GM12878 (cell line): Measurements from ENCODE around the gene MACROD2. TPM values are rescaled to one million over a fixed set of nuclear protein-coding genes. Genes with fewer than 3 reads are reported as not detected.

ENCODE experiments used
- ATAC-seq: fragments of 200-7000 bp; cut with Tn5 transposase; 3 replicates; pipeline ENCODE4 v1.9.1; 2020; ENCODE audit warnings: mild to moderate bottlenecking, moderate library complexity
- BruUV-seq: library from RNA; stranded (reverse); fragments of 400-500 nt; replicated peaks from 2 replicates; lab custom pipeline; 2021; lab: Mats Ljungman, UMichigan
- CTCF ChIA-PET: fragments of 300-600 bp; sonication (Branson Sonifier 250); formaldehyde crosslinking; extraction: SDS; loops from one replicate; lab custom pipeline; 2021; ENCODE audit warnings: inconsistent platforms; lab: Yijun Ruan, JAX
- POLR2A ChIA-PET: fragments of 350-600 bp; formaldehyde crosslinking; extraction: SDS; loops from one replicate; lab custom pipeline; 2021; ENCODE audit warnings: inconsistent platforms; lab: Charles Lee
- RAD21 ChIA-PET: fragments of 300-600 bp; sonication (Branson Sonifier 250); formaldehyde crosslinking; loops from one replicate; lab custom pipeline; 2023; ENCODE audit warnings: antibody characterized with exemption; ENCODE audit not compliant: unreplicated experiment; lab: Charles Lee
- SMC1A ChIA-PET: fragments of 300-600 bp; sonication (Branson Sonifier 250); formaldehyde crosslinking; loops from one replicate; lab custom pipeline; 2023; ENCODE audit not compliant: unreplicated experiment, uncharacterized antibody; lab: Charles Lee
- DNase-seq: peaks from one replicate; pipeline ENCODE4 v3.0.0-alpha.2; 2011; ENCODE audit warnings: low read depth, low spot score
- FAIRE-seq: peaks from 3 replicates; lab custom pipeline; 2011; peaks lifted over from hg19 to GRCh38; lab: Jason Lieb, UNC
- H2AFZ ChIP-seq: 2 replicates; pipeline ENCODE4 v1.6.0; 2011; ENCODE audit warnings: low read depth, low read length, control low read depth; ENCODE audit not compliant: control insufficient read depth
- H3K27ac ChIP-seq: 2 replicates; pipeline ENCODE4 v1.5.1; 2011; ENCODE audit warnings: control low read depth; ENCODE audit not compliant: control insufficient read depth, insufficient read depth
- H3K27me3 ChIP-seq, 2 experiments: replicated peaks in 1 of 2; 2 replicates each; pipeline versions ENCODE4 v1.6.0 to v1.6.1; 2011; ENCODE audit warnings: low read length in 1 of 2; ENCODE audit not compliant: control insufficient read depth in 2 of 2, insufficient read depth in 2 of 2
- H3K36me3 ChIP-seq, 2 experiments: 2 replicates each; pipeline ENCODE4 v1.5.1; 2011; ENCODE audit warnings: low read length in 1 of 2; ENCODE audit not compliant: control insufficient read depth in 2 of 2, insufficient read depth in 2 of 2
- H3K4me1 ChIP-seq: 2 replicates; pipeline ENCODE4 v1.6.1; 2011; ENCODE audit warnings: mild to moderate bottlenecking, low read length, moderate library complexity, mixed read lengths; ENCODE audit not compliant: control insufficient read depth, insufficient read depth
- H3K4me2 ChIP-seq: 2 replicates; pipeline ENCODE4 v1.6.0; 2011; ENCODE audit warnings: control low read depth; ENCODE audit not compliant: control insufficient read depth, insufficient read depth
- H3K4me3 ChIP-seq: fragments of 200-600 bp; sonication (generic); 2 replicates; pipeline ENCODE4 v1.5.1; 2016
- H3K79me2 ChIP-seq: 2 replicates; pipeline ENCODE4 v1.6.0; 2011; ENCODE audit warnings: low read length; ENCODE audit not compliant: control insufficient read depth, insufficient read depth
- H3K9ac ChIP-seq: 2 replicates; pipeline ENCODE4 v1.8.0; 2011; ENCODE audit warnings: low read length, control low read depth, mixed read lengths; ENCODE audit not compliant: control insufficient read depth, insufficient read depth
- H3K9me3 ChIP-seq: replicated peaks from 3 replicates; pipeline ENCODE4 v1.5.1; 2011; ENCODE audit warnings: mild to moderate bottlenecking, low read length; ENCODE audit not compliant: control insufficient read depth, insufficient read depth
- H4K20me1 ChIP-seq: 2 replicates; pipeline ENCODE4 v1.6.0; 2011; ENCODE audit not compliant: control insufficient read depth, insufficient read depth
- ATF2 ChIP-seq: IDR thresholded peaks from 2 replicates; pipeline ENCODE4 v1.6.1; 2012; ENCODE audit warnings: low read length, inconsistent platforms
- BACH1 ChIP-seq: fragments of 450-650 bp; IDR thresholded peaks from 2 replicates; pipeline ENCODE4 v1.6.1; 2017; ENCODE audit warnings: mild to moderate bottlenecking, borderline replicate concordance
- CREM ChIP-seq: IDR thresholded peaks from 2 replicates; pipeline ENCODE4 v1.6.1; 2014; ENCODE audit warnings: antibody characterized with exemption, low read depth
- ELK1 ChIP-seq: IDR thresholded peaks from 2 replicates; pipeline ENCODE4 v1.6.1; 2012; ENCODE audit warnings: low read depth, low read length, improper control_type of control experiment
- EP300 ChIP-seq, 2 experiments: fragments of 150-350 bp in 1 of 2; IDR thresholded peaks; 2 replicates each; pipeline ENCODE4 v1.6.1; 2011 to 2012; ENCODE audit warnings: low read depth in 2 of 2, low read length in 2 of 2, borderline replicate concordance in 1 of 2, improper control_type of control experiment in 1 of 2, inconsistent platforms in 1 of 2; ENCODE audit not compliant: control insufficient read depth in 1 of 2
- NBN ChIP-seq: fragments of 450-650 bp; IDR thresholded peaks from 2 replicates; pipeline ENCODE4 v1.6.1; 2016
- POLR2AphosphoS2 ChIP-seq: IDR thresholded peaks from 2 replicates; pipeline ENCODE4 v1.6.1; 2011; ENCODE audit warnings: low read depth, mild to moderate bottlenecking, low read length, improper control_type of control experiment, moderate library complexity
- RAD21 ChIP-seq: IDR thresholded peaks from 2 replicates; pipeline ENCODE4 v1.6.1; 2011; ENCODE audit warnings: mild to moderate bottlenecking, low read depth, low read length, moderate library complexity; ENCODE audit not compliant: insufficient read depth
- SIX5 ChIP-seq: IDR thresholded peaks from 2 replicates; pipeline ENCODE4 v1.6.1; 2011; ENCODE audit warnings: mild to moderate bottlenecking, low read depth, low read length, moderate library complexity; ENCODE audit not compliant: severe bottlenecking
- SREBF1 ChIP-seq: IDR thresholded peaks from 2 replicates; pipeline ENCODE4 v1.6.1; 2012; ENCODE audit warnings: mild to moderate bottlenecking, low read length
- STAT1 ChIP-seq: fragments of 450-650 bp; conservative IDR thresholded peaks from 2 replicates; pipeline ENCODE4 v1.6.1; 2014; ENCODE audit warnings: antibody characterized with exemption, mild to moderate bottlenecking
- STAT3 ChIP-seq: IDR thresholded peaks from 2 replicates; pipeline ENCODE4 v1.6.1; 2011; ENCODE audit warnings: low read depth, low read length, improper control_type of control experiment
- SUZ12 ChIP-seq: fragments of 200-600 bp; sonication (generic); IDR thresholded peaks from one replicate; pipeline ENCODE4 v1.6.1; 2018; ENCODE audit warnings: antibody characterized with exemption, mild to moderate bottlenecking; ENCODE audit not compliant: unreplicated experiment
- YY1 ChIP-seq: IDR thresholded peaks from 2 replicates; pipeline ENCODE4 v1.6.1; 2011; ENCODE audit warnings: low read depth, mild to moderate bottlenecking, low read length
- WGBS: methylation state at CpG from one replicate; pipeline ENCODE4 v1.1.6; 2016; ENCODE audit warnings: low lambda C conversion rate; ENCODE audit not compliant: insufficient replicate concordance, insufficient coverage; ENCODE audit errors: missing lambda C conversion rate; 5-methylcytosine and 5-hydroxymethylcytosine counted together
- in situ Hi-C: fragments of 300-500 bp; cut with MboI; formaldehyde crosslinking; loops from 9 replicates; pipeline ENCODE4 v1.14.3; 2018; ENCODE audit warnings: mixed read lengths
- intact Hi-C: fragments of 100-400 bp; cut with micrococcal nuclease; formaldehyde crosslinking; loops from one replicate; pipeline ENCODE4 v1.14.2; 2022; ENCODE audit not compliant: unreplicated experiment
- polyA plus RNA-seq, 11 experiments: library from polyadenylated mRNA; depleted of rRNA in 4 of 11; unstranded in 6 of 11; stranded (reverse) in 5 of 11; fragments of >200 nt; fragmentation: Nextera tagmentation in 4 of 11; fragmentation: Illumina TruSeq in 1 of 11; extraction: Ambion mirVana in 4 of 11; extraction: Trizol in 1 of 11; gene quantifications; 1 replicate in 1 of 11; 2 replicates in 10 of 11; pipeline versions ENCODE4 v1.2.1 to v1.2.3, GENCODE V29; 2011 to 2016; ENCODE audit warnings: inconsistent platforms in 2 of 11, missing spikeins in 2 of 11, low read depth in 1 of 11
- total RNA-seq, 4 experiments: library from RNA; depleted of rRNA in 3 of 4; stranded (reverse); fragments of >200 nt in 3 of 4; fragmentation: Illumina TruSeq in 1 of 4; extraction: Trizol in 1 of 4; gene quantifications; 2 replicates each; pipeline versions ENCODE4 v1.2.1 to v1.2.3, GENCODE V29; 2013 to 2021
- TF ChIP-seq, protein P1 (sequence below): IDR thresholded peaks from 2 replicates; pipeline ENCODE4 v1.6.1; 2012; ENCODE audit warnings: improper control_type of control experiment, low read depth, low read length; ENCODE audit not compliant: insufficient replicate concordance

MACROD2 gene
- total and polyA plus RNA-seq, 10 of the 15 experiments (the other 5 are each of a cell fraction or from before 2014, with no cell fraction given) = 1.1 to 21.5 (median 2.2) TPM

- ATAC-seq = no peak
- intact Hi-C loops (no loop called here), in situ Hi-C loops (no loop called here)
- ChIA-PET CTCF (no interaction called here), RAD21 (interaction anchor here (0.6 kb wide), 1 partner anchor 309 kb away, joined by 3 read pairs; no protein-coding TSS in a partner anchor), SMC1A (no interaction called here), POLR2A (no interaction called here)
- no peaks in the 10 kb centered on the region for H3K36me3 ChIP-seq
- H3K4me2 ChIP-seq = no peak overlapping the region
- H3K27ac ChIP-seq = no peak overlapping the region
- no peaks in the 10 kb centered on the region for H4K20me1 ChIP-seq
- H3K9ac ChIP-seq = no peak overlapping the region
- H2AFZ ChIP-seq = no peak overlapping the region
- no peak for FAIRE-seq
- no TSS peak for BruUV-seq
- 76% methylated on average over 18 of the region's 18 CpGs for WGBS
- H3K27me3 ChIP-seq = no peaks in the 10 kb centered on the region
- TF ChIP-seq CREM (no peak), ELK1 (no peak), SIX5 (no peak), POLR2AphosphoS2 (no peak), SUZ12 (no peak), STAT3 (no peak), SREBF1 (no peak), EP300 (IDR thresholded peaks at IDR 0.05; ENCODE audit: borderline replicate concordance in 1 of 2, control insufficient read depth in 1 of 2, low read depth in 2 of 2, low read length in 2 of 2) (no peak), RAD21 (no peak), BACH1 (no peak), NBN (no peak), STAT1 (no peak), ATF2 (no peak), YY1 (no peak)
- TF ChIP-seq, protein P1, sequence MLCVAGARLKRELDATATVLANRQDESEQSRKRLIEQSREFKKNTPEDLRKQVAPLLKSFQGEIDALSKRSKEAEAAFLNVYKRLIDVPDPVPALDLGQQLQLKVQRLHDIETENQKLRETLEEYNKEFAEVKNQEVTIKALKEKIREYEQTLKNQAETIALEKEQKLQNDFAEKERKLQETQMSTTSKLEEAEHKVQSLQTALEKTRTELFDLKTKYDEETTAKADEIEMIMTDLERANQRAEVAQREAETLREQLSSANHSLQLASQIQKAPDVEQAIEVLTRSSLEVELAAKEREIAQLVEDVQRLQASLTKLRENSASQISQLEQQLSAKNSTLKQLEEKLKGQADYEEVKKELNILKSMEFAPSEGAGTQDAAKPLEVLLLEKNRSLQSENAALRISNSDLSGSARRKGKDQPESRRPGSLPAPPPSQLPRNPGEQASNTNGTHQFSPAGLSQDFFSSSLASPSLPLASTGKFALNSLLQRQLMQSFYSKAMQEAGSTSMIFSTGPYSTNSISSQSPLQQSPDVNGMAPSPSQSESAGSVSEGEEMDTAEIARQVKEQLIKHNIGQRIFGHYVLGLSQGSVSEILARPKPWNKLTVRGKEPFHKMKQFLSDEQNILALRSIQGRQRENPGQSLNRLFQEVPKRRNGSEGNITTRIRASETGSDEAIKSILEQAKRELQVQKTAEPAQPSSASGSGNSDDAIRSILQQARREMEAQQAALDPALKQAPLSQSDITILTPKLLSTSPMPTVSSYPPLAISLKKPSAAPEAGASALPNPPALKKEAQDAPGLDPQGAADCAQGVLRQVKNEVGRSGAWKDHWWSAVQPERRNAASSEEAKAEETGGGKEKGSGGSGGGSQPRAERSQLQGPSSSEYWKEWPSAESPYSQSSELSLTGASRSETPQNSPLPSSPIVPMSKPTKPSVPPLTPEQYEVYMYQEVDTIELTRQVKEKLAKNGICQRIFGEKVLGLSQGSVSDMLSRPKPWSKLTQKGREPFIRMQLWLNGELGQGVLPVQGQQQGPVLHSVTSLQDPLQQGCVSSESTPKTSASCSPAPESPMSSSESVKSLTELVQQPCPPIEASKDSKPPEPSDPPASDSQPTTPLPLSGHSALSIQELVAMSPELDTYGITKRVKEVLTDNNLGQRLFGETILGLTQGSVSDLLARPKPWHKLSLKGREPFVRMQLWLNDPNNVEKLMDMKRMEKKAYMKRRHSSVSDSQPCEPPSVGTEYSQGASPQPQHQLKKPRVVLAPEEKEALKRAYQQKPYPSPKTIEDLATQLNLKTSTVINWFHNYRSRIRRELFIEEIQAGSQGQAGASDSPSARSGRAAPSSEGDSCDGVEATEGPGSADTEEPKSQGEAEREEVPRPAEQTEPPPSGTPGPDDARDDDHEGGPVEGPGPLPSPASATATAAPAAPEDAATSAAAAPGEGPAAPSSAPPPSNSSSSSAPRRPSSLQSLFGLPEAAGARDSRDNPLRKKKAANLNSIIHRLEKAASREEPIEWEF = no peak
- no peaks in the 10 kb centered on the region for H3K79me2 ChIP-seq
- no peak for DNase-seq
- H3K4me1 ChIP-seq = peaks cover 14% of the 10 kb centered on the region; the same call in 1 of the 2 replicates
- H3K9me3 ChIP-seq = no peaks in the 10 kb centered on the region; the same call in 2 of the 3 replicates
- no peak overlapping the region for H3K4me3 ChIP-seq
Measured at GRCh38 chr20:16004108-16004854, 2009.0 kb downstream of the MACROD2 start.
